Measurements from ENCODE around the gene TGM5. TPM values are rescaled to one million over a fixed set of nuclear protein-coding genes. Genes with fewer than 3 reads are reported as not detected.

The TGM5 gene
- total and polyA plus RNA-seq, 7 donors, result 0.03 to 0.78 (median 0.06) TPM; not detected in 4

- Histone ChIP-seq H3K27me3 (ENCODE audit: insufficient read depth in 3 of 3, low read length in 2 of 3) (no peaks in the 10 kb centered on the region), H3K27ac (no peak overlapping the region), H3K4me3 (no peak overlapping the region), H3K9me3 (no peaks in the 10 kb centered on the region), H3K4me1 (no peaks in the 10 kb centered on the region), H3K36me3 (ENCODE audit: insufficient read depth in 1 of 2, low read depth in 1 of 2) (no peaks in the 10 kb centered on the region)
- DNase-seq, result no peak
- intact Hi-C loops (cut with DNase I), result no loop called here
- peak in 1 of 4 donors; percentile 22 for ATAC-seq
- 75 to 81% (median 75%) methylated on average over 6 of the region's 6 CpGs for WGBS, 3 donors
- TF ChIP-seq, protein P1, sequence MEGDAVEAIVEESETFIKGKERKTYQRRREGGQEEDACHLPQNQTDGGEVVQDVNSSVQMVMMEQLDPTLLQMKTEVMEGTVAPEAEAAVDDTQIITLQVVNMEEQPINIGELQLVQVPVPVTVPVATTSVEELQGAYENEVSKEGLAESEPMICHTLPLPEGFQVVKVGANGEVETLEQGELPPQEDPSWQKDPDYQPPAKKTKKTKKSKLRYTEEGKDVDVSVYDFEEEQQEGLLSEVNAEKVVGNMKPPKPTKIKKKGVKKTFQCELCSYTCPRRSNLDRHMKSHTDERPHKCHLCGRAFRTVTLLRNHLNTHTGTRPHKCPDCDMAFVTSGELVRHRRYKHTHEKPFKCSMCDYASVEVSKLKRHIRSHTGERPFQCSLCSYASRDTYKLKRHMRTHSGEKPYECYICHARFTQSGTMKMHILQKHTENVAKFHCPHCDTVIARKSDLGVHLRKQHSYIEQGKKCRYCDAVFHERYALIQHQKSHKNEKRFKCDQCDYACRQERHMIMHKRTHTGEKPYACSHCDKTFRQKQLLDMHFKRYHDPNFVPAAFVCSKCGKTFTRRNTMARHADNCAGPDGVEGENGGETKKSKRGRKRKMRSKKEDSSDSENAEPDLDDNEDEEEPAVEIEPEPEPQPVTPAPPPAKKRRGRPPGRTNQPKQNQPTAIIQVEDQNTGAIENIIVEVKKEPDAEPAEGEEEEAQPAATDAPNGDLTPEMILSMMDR (IDR thresholded peaks at IDR 0.05), result no peak
Observed at GRCh38 chr15:43214592-43215295, 52.0 kb downstream of the TGM5 start.

- WGBS, 3 donors, result 66 to 75% (median 70%) methylated on average over 8 of the region's 8 CpGs
Observed at GRCh38 chr15:43214169-43214568, 52.6 kb downstream of the TGM5 start.

GRCh38 chr15:43213466-43213865 is 53.3 kb downstream of the TGM5 start:
- Histone ChIP-seq H3K4me3 (no peak overlapping the region), H3K27ac (no peak overlapping the region), H3K27me3 (ENCODE audit: insufficient read depth in 3 of 3, low read length in 2 of 3) (peaks cover 0 to 5% (median 0%) of the 10 kb centered on the region in 3 donors), H3K4me1 (no peaks in the 10 kb centered on the region), H3K9me3 (no peaks in the 10 kb centered on the region), H3K36me3 (ENCODE audit: insufficient read depth in 1 of 2, low read depth in 1 of 2) (no peaks in the 10 kb centered on the region)
- WGBS, 3 donors, result 82 to 88% (median 87%) methylated on average over 5 of the region's 5 CpGs
- intact Hi-C loops (cut with DNase I), result no loop called here
- ATAC-seq (no peak), DNase-seq (no peak)
- TF ChIP-seq, protein P1 (IDR thresholded peaks at IDR 0.05), result no peak

More at GRCh38 chr15:43214169-43214568, 52.6 kb downstream of the TGM5 start:
- Histone ChIP-seq H3K36me3 (ENCODE audit: insufficient read depth in 1 of 2, low read depth in 1 of 2) (no peaks in the 10 kb centered on the region), H3K4me1 (no peaks in the 10 kb centered on the region), H3K4me3 (no peak overlapping the region), H3K27ac (no peak overlapping the region), H3K27me3 (ENCODE audit: insufficient read depth in 3 of 3, low read length in 2 of 3) (peaks cover 0 to 3% (median 0%) of the 10 kb centered on the region in 3 donors), H3K9me3 (no peaks in the 10 kb centered on the region)
- no peak for DNase-seq
- intact Hi-C loops (cut with DNase I), result no loop called here
- no peak for ATAC-seq
- TF ChIP-seq, protein P1 (IDR thresholded peaks at IDR 0.05), result no peak

- no peak for ATAC-seq
- Histone ChIP-seq H3K4me3 (no peak overlapping the region), H3K36me3 (ENCODE audit: insufficient read depth in 1 of 2, low read depth in 1 of 2) (no peaks in the 10 kb centered on the region), H3K27me3 (ENCODE audit: insufficient read depth in 3 of 3, low read length in 2 of 3) (peaks cover 0 to 5% (median 0%) of the 10 kb centered on the region in 3 donors), H3K4me1 (no peaks in the 10 kb centered on the region), H3K27ac (no peak overlapping the region), H3K9me3 (no peaks in the 10 kb centered on the region)
- no peak for DNase-seq
- TF ChIP-seq, protein P1 (IDR thresholded peaks at IDR 0.05), result no peak
- intact Hi-C loops (cut with DNase I), result no loop called here
Observed at GRCh38 chr15:43212951-43213350, 53.8 kb downstream of the TGM5 start.

DNA sequence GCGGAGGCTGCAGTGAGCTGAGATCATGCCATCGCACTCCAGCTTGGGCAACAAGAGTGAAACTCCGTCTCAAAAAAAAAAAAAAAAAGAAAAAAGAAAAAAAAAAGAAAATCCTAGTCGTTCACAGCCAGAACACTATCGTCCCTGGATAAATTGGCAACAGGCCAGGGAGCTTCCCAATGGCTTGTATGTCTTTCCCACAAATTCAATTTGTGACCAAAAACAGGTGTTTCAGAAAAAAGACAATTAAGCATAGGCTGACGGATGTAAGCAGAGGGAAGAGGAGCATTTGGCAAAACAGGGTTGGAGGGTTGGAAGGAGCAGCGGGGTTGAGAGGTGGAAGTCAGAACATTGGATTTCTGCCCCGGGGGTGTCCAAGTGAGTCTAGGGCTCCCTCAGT is 54.4 kb downstream of the TGM5 start:
- ATAC-seq (no peak), DNase-seq (no peak)
- peaks cover 0 to 5% (median 0%) of the 10 kb centered on the region in 3 donors for H3K27me3 ChIP-seq (ENCODE audit: insufficient read depth in 3 of 3, low read length in 2 of 3)
- no peak overlapping the region for H3K27ac ChIP-seq
- no peak overlapping the region for H3K4me3 ChIP-seq
- no peaks in the 10 kb centered on the region for H3K9me3 ChIP-seq
- intact Hi-C loops (cut with DNase I), result no loop called here
- H3K36me3 ChIP-seq (ENCODE audit: insufficient read depth in 1 of 2, low read depth in 1 of 2), result no peaks in the 10 kb centered on the region
- TF ChIP-seq, protein P1 (IDR thresholded peaks at IDR 0.05), result no peak
- no peaks in the 10 kb centered on the region for H3K4me1 ChIP-seq
- 59 to 66% (median 66%) methylated on average over 7 to 8 of the region's 8 CpGs for WGBS, 3 donors
